Measurements from ENCODE around the gene DEUP1.
"Not testable (repeated sequence)": the region's sequence is repeated elsewhere in the genome, so short reads cannot be mapped to it uniquely, and the experiment has no call there.

The DEUP1 gene

GRCh38 chr11:93348930-93349329, 18.4 kb downstream of the DEUP1 start:
- in situ Hi-C loops (cut with MboI; ENCODE audit: low pct_unique_long_range_greater_than_20kb, low sequenced_read_pairs): no loop called here
- DNase-seq: no peak

- in situ Hi-C loops (cut with MboI; ENCODE audit: low pct_unique_long_range_greater_than_20kb, low sequenced_read_pairs): no loop called here
- no peak for DNase-seq
Measured at GRCh38 chr11:93350835-93351234, 20.3 kb downstream of the DEUP1 start.

- in situ Hi-C loops (cut with MboI; ENCODE audit: low pct_unique_long_range_greater_than_20kb, low sequenced_read_pairs): no loop called here
- no peak for DNase-seq
Measured at GRCh38 chr11:93359396-93359795, 28.9 kb downstream of the DEUP1 start.

GRCh38 chr11:93361435-93361834, 30.9 kb downstream of the DEUP1 start:
- no peak for DNase-seq
- in situ Hi-C loops (cut with MboI; ENCODE audit: low pct_unique_long_range_greater_than_20kb, low sequenced_read_pairs): no loop called here

GRCh38 chr11:93368022-93368421, 37.5 kb downstream of the DEUP1 start:
- in situ Hi-C loops (cut with MboI; ENCODE audit: low pct_unique_long_range_greater_than_20kb, low sequenced_read_pairs): no loop called here
- no peak for DNase-seq

GRCh38 chr11:93370260-93370659, 39.7 kb downstream of the DEUP1 start:
- no peak for DNase-seq
- in situ Hi-C loops (cut with MboI; ENCODE audit: low pct_unique_long_range_greater_than_20kb, low sequenced_read_pairs): no loop called here

- DNase-seq: no peak
- in situ Hi-C loops (cut with MboI; ENCODE audit: low pct_unique_long_range_greater_than_20kb, low sequenced_read_pairs): no loop called here
Measured at GRCh38 chr11:93389737-93390136, 59.2 kb downstream of the DEUP1 start.

GRCh38 chr11:93392867-93393266, 62.3 kb downstream of the DEUP1 start:
- no peak for DNase-seq
- in situ Hi-C loops (cut with MboI; ENCODE audit: low pct_unique_long_range_greater_than_20kb, low sequenced_read_pairs): no loop called here

- DNase-seq: no peak
- in situ Hi-C loops (cut with MboI; ENCODE audit: low pct_unique_long_range_greater_than_20kb, low sequenced_read_pairs): no loop called here
Measured at GRCh38 chr11:93393386-93393785, 62.8 kb downstream of the DEUP1 start.

- in situ Hi-C loops (cut with MboI; ENCODE audit: low pct_unique_long_range_greater_than_20kb, low sequenced_read_pairs): no loop called here
- DNase-seq: no peak
Measured at GRCh38 chr11:93394488-93394887, 63.9 kb downstream of the DEUP1 start.

- DNase-seq: no peak
- in situ Hi-C loops (cut with MboI; ENCODE audit: low pct_unique_long_range_greater_than_20kb, low sequenced_read_pairs): no loop called here
Measured at GRCh38 chr11:93396316-93396715, 65.8 kb downstream of the DEUP1 start.

GRCh38 chr11:93403930-93404329, 73.4 kb downstream of the DEUP1 start:
- in situ Hi-C loops (cut with MboI; ENCODE audit: low pct_unique_long_range_greater_than_20kb, low sequenced_read_pairs): no loop called here
- no peak for DNase-seq

- in situ Hi-C loops (cut with MboI; ENCODE audit: low pct_unique_long_range_greater_than_20kb, low sequenced_read_pairs): no loop called here
- no peak for DNase-seq
Measured at GRCh38 chr11:93407777-93408401, 77.3 kb downstream of the DEUP1 start.

- in situ Hi-C loops (cut with MboI; ENCODE audit: low pct_unique_long_range_greater_than_20kb, low sequenced_read_pairs): no loop called here
Measured at GRCh38 chr11:93410441-93410840, 79.9 kb downstream of the DEUP1 start.

GRCh38 chr11:93411705-93412104, 81.2 kb downstream of the DEUP1 start:
- no peak for DNase-seq
- in situ Hi-C loops (cut with MboI; ENCODE audit: low pct_unique_long_range_greater_than_20kb, low sequenced_read_pairs): no loop called here

More at GRCh38 chr11:93410441-93410840, 79.9 kb downstream of the DEUP1 start:
- DNase-seq: no peak

- DNase-seq: no peak
- in situ Hi-C loops (cut with MboI; ENCODE audit: low pct_unique_long_range_greater_than_20kb, low sequenced_read_pairs): no loop called here
Measured at GRCh38 chr11:93432247-93432646, 101.7 kb downstream of the DEUP1 start.

- DNase-seq; in situ Hi-C loops (cut with MboI; ENCODE audit: low pct_unique_long_range_greater_than_20kb, low sequenced_read_pairs): not testable (repeated sequence)
Measured at GRCh38 chr11:93443232-93443631, 112.7 kb downstream of the DEUP1 start.

GRCh38 chr11:93444617-93445073, 114.1 kb downstream of the DEUP1 start:
- no peak for DNase-seq
- in situ Hi-C loops (cut with MboI; ENCODE audit: low pct_unique_long_range_greater_than_20kb, low sequenced_read_pairs): no loop called here

GRCh38 chr11:93458286-93458685, 127.7 kb downstream of the DEUP1 start:
- in situ Hi-C loops (cut with MboI; ENCODE audit: low pct_unique_long_range_greater_than_20kb, low sequenced_read_pairs): no loop called here
- no peak for DNase-seq

GRCh38 chr11:93463666-93464065, 133.1 kb downstream of the DEUP1 start:
- in situ Hi-C loops (cut with MboI; ENCODE audit: low pct_unique_long_range_greater_than_20kb, low sequenced_read_pairs); DNase-seq: not testable (repeated sequence)

GRCh38 chr11:93464927-93465540, 134.5 kb downstream of the DEUP1 start:
- in situ Hi-C loops (cut with MboI; ENCODE audit: low pct_unique_long_range_greater_than_20kb, low sequenced_read_pairs): no loop called here
- peak; percentile 24 for DNase-seq
